Breast epithelium (tissue), 4 donors: ENCODE results near the gene LTBP2. TPM values are rescaled to one million over a fixed set of nuclear protein-coding genes. Genes with fewer than 3 reads are reported as not detected.

Experiments used
- DNase-seq, 2 donors: peaks; one replicate each; pipeline ENCODE4 v3.0.0-alpha.2; 2019; ENCODE audit warnings: low spot score in 2 of 2
- H3K27ac ChIP-seq, 2 donors: fragments of 200-600 bp; sonication (generic) in 1 of 2; one replicate each; pipeline ENCODE4 v1.5.1; 2016 to 2019; ENCODE audit warnings: mild to moderate bottlenecking in 1 of 2
- H3K27me3 ChIP-seq, 2 donors: fragments of 200-600 bp; sonication (generic) in 1 of 2; one replicate each; pipeline versions ENCODE4 v1.5.1 to v1.6.0; 2017 to 2019; ENCODE audit warnings: control low read depth in 1 of 2, mild to moderate bottlenecking in 1 of 2
- H3K36me3 ChIP-seq: fragments of 200-600 bp; one replicate; pipeline ENCODE4 v1.5.1; 2019
- H3K4me1 ChIP-seq, 2 donors: fragments of 200-600 bp; sonication (generic); one replicate each; pipeline ENCODE4 v1.5.1; 2016 to 2019; ENCODE audit warnings: control low read depth in 1 of 2
- H3K4me3 ChIP-seq, 3 donors: fragments of 200-600 bp; sonication (generic); 1 replicate in 2 of 3; 2 replicates in 1 of 3; pipeline ENCODE4 v1.5.1; 2016 to 2019; ENCODE audit warnings: mild to moderate bottlenecking in 3 of 3, moderate library complexity in 2 of 3
- H3K9me3 ChIP-seq, 2 donors: fragments of 200-600 bp; sonication (generic) in 1 of 2; one replicate each; pipeline ENCODE4 v1.5.1; 2016 to 2019; ENCODE audit warnings: control low read depth in 1 of 2
- POLR2A ChIP-seq: fragments of 450-650 bp; IDR thresholded peaks from one replicate; pipeline ENCODE4 v1.6.1; 2016; ENCODE audit warnings: antibody characterized with exemption, mild to moderate bottlenecking, moderate library complexity
- POLR2AphosphoS5 ChIP-seq, 3 donors: sonication (generic); formaldehyde crosslinking; IDR thresholded peaks; one replicate each; pipeline ENCODE4 v1.6.1; 2017; ENCODE audit warnings: antibody characterized with exemption in 3 of 3
- intact Hi-C: fragments of 100-400 bp; cut with DNase I; formaldehyde crosslinking; loops from one replicate; pipeline ENCODE4 v1.15.1; 2023; ENCODE audit warnings: low total_unique reads
- total RNA-seq, 3 donors: library from RNA; depleted of rRNA; stranded (reverse); fragments of >200 nt; gene quantifications; one replicate each; pipeline ENCODE4 v1.1.0, GENCODE V29; 2016
- TF ChIP-seq, protein P1 (sequence below), 3 donors: fragments of 450-650 bp; IDR thresholded peaks; one replicate each; pipeline ENCODE4 v1.5.1; 2016 to 2017; ENCODE audit warnings: antibody characterized with exemption in 3 of 3, mild to moderate bottlenecking in 3 of 3, moderate library complexity in 3 of 3

The LTBP2 gene
- total RNA-seq, 3 donors from 2014 or later: 34.7 to 91.1 (median 79.0) TPM

DNA sequence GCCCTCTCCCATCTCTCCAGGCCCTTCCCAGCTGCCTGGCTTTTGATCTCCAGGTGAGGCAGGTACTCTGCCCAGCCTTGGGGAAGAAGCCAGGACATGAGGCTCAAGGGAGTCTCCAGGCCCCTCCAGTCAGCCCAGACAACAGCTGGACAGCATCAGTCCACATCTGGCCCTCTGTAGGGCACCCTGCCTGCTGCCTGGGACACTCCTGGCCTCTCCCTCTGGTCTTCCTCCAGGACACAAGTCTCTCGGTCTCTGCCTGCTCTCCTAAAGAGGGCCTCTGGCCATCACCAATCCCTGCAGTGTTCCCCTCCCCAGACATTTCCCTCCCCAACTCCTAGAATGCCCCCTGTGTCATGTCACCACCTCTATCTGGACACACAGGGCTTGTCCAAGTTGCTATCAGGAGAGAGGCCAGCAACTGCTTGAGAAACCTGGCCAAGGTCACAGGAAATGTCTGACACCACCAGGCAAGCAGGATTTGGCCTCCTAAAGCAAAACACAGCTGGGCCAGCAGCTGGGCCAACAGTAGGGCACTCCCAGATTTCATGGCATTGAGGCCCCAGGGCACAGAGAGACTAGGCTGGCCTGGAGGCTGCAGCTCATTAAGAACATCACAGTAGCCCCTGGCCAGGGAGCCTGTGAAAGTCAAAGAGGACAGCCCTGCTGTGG lies 29.0 kb downstream of the LTBP2 start:
- Histone ChIP-seq H3K36me3 (no peaks in the 10 kb centered on the region), H3K27me3 (no peaks in the 10 kb centered on the region), H3K27ac (peak overlapping the region; percentile 26 to 74), H3K4me1 (peaks cover 4 to 12% of the 10 kb centered on the region in 2 donors), H3K4me3 (no peak overlapping the region), H3K9me3 (no peaks in the 10 kb centered on the region)
- intact Hi-C loops: no loop called here
- TF ChIP-seq POLR2A (no peak), POLR2AphosphoS5 (IDR thresholded peaks at IDR 0.05) (no peak)
- TF ChIP-seq, protein P1, sequence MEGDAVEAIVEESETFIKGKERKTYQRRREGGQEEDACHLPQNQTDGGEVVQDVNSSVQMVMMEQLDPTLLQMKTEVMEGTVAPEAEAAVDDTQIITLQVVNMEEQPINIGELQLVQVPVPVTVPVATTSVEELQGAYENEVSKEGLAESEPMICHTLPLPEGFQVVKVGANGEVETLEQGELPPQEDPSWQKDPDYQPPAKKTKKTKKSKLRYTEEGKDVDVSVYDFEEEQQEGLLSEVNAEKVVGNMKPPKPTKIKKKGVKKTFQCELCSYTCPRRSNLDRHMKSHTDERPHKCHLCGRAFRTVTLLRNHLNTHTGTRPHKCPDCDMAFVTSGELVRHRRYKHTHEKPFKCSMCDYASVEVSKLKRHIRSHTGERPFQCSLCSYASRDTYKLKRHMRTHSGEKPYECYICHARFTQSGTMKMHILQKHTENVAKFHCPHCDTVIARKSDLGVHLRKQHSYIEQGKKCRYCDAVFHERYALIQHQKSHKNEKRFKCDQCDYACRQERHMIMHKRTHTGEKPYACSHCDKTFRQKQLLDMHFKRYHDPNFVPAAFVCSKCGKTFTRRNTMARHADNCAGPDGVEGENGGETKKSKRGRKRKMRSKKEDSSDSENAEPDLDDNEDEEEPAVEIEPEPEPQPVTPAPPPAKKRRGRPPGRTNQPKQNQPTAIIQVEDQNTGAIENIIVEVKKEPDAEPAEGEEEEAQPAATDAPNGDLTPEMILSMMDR (IDR thresholded peaks at IDR 0.05): no peak
- DNase-seq: no peak

DNA sequence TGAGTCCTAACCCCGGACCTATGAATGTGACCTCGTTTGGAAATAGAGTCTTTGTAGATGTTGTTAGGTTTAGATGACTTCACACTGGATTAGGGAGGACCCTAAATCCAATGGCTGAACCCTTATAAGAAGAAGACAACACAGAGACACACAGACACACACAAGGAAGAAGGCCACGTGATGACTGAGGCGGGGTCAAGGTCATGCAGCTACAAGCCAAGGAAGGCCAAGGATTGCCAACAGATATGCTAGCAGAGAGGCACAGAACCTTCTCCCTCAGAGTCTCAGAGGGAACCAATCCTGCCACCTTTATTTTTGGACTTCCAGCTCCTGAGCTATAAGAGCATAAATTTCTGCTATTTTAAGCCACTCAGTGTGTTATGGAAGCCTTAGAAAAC lies 31.8 kb downstream of the LTBP2 start:
- intact Hi-C loops: no loop called here
- Histone ChIP-seq H3K27me3 (no peaks in the 10 kb centered on the region), H3K27ac (no peak overlapping the region), H3K36me3 (no peaks in the 10 kb centered on the region), H3K9me3 (no peaks in the 10 kb centered on the region), H3K4me3 (no peak overlapping the region), H3K4me1 (peaks cover 4 to 12% of the 10 kb centered on the region in 2 donors)
- TF ChIP-seq POLR2A: no peak
- TF ChIP-seq POLR2AphosphoS5 (IDR thresholded peaks at IDR 0.05): no peak
- TF ChIP-seq, protein P1 (IDR thresholded peaks at IDR 0.05): no peak
- DNase-seq: no peak

DNA sequence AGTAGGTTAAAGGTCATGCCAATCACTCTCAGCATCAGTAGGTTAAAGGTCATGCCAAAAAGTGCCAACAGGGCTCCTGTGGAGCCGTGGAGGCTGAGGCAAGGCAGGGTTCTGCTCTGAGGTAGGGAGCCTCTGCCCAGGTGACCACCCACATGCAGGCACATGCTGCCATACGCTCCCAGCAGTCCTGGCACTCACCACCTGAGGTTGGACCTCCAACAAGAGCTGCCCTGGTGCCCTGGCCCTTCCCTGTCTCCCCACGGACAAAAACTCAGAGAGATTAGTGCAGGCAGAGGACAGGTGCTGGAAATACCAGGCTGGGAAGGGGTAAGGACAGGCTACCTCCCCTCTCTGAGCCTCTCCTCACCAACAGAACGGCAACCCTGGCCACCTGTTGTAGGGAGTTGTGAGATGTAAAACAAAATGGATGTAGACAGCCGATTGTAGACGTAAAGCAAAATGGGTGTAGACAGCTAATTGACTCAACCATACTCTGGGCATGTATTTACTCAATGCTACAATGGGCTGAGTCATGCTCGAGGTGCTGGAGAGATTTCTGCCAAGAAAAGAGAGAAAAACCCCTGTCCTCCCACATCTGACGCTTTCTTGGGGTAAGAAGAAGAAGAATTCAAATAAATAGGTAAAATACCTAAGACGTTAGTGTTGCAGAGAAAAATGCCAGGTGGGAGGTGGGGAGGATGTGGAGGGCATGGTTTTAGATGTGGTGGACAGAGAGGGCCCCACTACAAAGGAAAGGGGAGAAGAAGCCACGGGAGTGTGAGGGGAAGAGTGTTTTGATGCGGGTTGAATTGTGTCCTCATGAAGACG lies 32.4 kb downstream of the LTBP2 start:
- TF ChIP-seq POLR2AphosphoS5 (IDR thresholded peaks at IDR 0.05): no peak
- no peak for TF ChIP-seq POLR2A
- TF ChIP-seq, protein P1 (IDR thresholded peaks at IDR 0.05): no peak
- Histone ChIP-seq H3K27ac (peak overlapping the region; percentile 40 to 76), H3K9me3 (no peaks in the 10 kb centered on the region), H3K4me3 (no peak overlapping the region), H3K27me3 (no peaks in the 10 kb centered on the region), H3K36me3 (no peaks in the 10 kb centered on the region), H3K4me1 (peaks cover 4 to 12% of the 10 kb centered on the region in 2 donors)
- no peak for DNase-seq
- intact Hi-C loops: no loop called here

DNA sequence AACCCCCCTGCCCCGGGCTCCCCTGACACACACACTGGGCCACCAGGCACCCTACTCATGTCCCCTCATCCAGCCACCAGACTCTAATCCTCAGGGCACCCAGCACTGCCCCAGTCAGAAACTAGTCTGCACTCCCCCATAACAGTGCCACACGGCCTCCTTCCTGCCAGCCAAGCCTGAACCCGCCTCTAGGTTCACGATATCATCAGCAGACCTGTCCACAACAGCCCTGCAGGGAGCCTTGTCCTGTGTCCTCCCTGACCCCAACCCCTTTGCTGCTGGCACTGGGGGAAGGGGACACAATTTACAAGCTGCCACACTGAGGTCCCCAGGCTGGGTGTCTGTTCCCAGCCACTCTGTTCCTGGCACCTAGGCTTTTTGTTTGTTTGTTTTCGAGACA lies 33.6 kb downstream of the LTBP2 start:
- Histone ChIP-seq H3K27ac (peak overlapping the region in 1 of 2 donors; percentile 76), H3K4me3 (no peak overlapping the region), H3K36me3 (no peaks in the 10 kb centered on the region), H3K9me3 (no peaks in the 10 kb centered on the region), H3K4me1 (peaks cover 4 to 18% of the 10 kb centered on the region in 2 donors), H3K27me3 (no peaks in the 10 kb centered on the region)
- DNase-seq: no peak
- intact Hi-C loops: no loop called here
- TF ChIP-seq, protein P1 (IDR thresholded peaks at IDR 0.05): no peak
- no peak for TF ChIP-seq POLR2AphosphoS5 (IDR thresholded peaks at IDR 0.05)
- TF ChIP-seq POLR2A: no peak

DNA sequence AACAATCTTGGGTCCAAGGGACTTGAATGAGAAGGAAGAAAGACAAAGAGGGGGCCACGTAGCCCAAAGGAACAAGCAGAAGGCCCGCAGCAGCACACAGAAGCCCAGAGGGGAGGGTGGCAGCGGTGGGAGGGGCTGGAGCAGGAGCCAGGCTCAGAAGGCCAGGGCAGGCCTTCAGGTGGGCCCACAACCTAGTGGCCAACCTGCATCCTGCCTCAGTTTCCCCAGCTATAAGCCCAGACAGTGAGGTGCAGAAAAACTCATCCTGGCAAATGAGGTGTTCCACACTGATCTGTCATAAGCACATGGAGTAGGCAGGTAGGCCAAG lies 34.1 kb downstream of the LTBP2 start:
- intact Hi-C loops: no loop called here
- no peaks in the 10 kb centered on the region for H3K27me3 ChIP-seq
- no peak overlapping the region for H3K4me3 ChIP-seq
- peak overlapping the region in 1 of 2 donors; percentile 34 for H3K27ac ChIP-seq
- H3K9me3 ChIP-seq: no peaks in the 10 kb centered on the region
- H3K4me1 ChIP-seq: peaks cover 9 to 18% of the 10 kb centered on the region in 2 donors
- H3K36me3 ChIP-seq: no peaks in the 10 kb centered on the region
- TF ChIP-seq POLR2A: no peak
- no peak for TF ChIP-seq POLR2AphosphoS5 (IDR thresholded peaks at IDR 0.05)
- TF ChIP-seq, protein P1 (IDR thresholded peaks at IDR 0.05): no peak
- DNase-seq: no peak
